Left lung (tissue), 10 donors: ENCODE measurements around the gene PDE11A. TPM values are rescaled to one million over a fixed set of nuclear protein-coding genes. Genes with fewer than 3 reads are reported as not detected.

Experiments
- ATAC-seq: fragments of 200-7000 bp; cut with Tn5 transposase; one replicate; pipeline ENCODE4 v1.9.1; 2020; ENCODE audit warnings: moderate library complexity
- DNase-seq, 4 donors: peaks; one replicate each; pipeline ENCODE4 v3.0.0-alpha.2; 2013 to 2020
- H3K27ac ChIP-seq, 2 donors: fragments of 200-600 bp; sonication (generic) in 1 of 2; one replicate each; pipeline versions ENCODE4 v1.5.0 to v1.8.0; 2020 to 2021
- H3K27me3 ChIP-seq, 2 donors: fragments of 200-600 bp; sonication (generic) in 1 of 2; one replicate each; pipeline versions ENCODE4 v1.5.0 to v1.8.0; 2020 to 2021
- H3K36me3 ChIP-seq, 2 donors: fragments of 200-600 bp; sonication (generic) in 1 of 2; one replicate each; pipeline versions ENCODE4 v1.5.0 to v1.8.0; 2020 to 2021
- H3K4me1 ChIP-seq, 2 donors: fragments of 200-600 bp; one replicate each; pipeline ENCODE4 v1.8.0; 2021
- H3K4me3 ChIP-seq, 2 donors: fragments of 200-600 bp; sonication (generic) in 1 of 2; one replicate each; pipeline versions ENCODE4 v1.5.0 to v1.8.0; 2020 to 2021; ENCODE audit warnings: mild to moderate bottlenecking in 1 of 2
- H3K9me3 ChIP-seq, 2 donors: fragments of 200-600 bp; sonication (generic) in 1 of 2; one replicate each; pipeline versions ENCODE4 v1.5.0 to v1.8.0; 2020 to 2021
- intact Hi-C, 2 donors: fragments of 100-400 bp; cut with DNase I; formaldehyde crosslinking; loops; one replicate each; pipeline versions ENCODE4 v1.11.2 to v1.14.2; 2022
- polyA plus RNA-seq, 6 donors: library from polyadenylated mRNA; unstranded; fragments of 120-200 nt; gene quantifications; one replicate each; pipeline ENCODE4 v1.2.1, GENCODE V29; 2013; ENCODE audit not compliant: insufficient read length in 6 of 6
- total RNA-seq, 2 donors: library from RNA; stranded (reverse); fragmentation: NEBNext Ultra II Directional; extraction: Animal tissue kit (Norgen Biotek cat#: 25700); gene quantifications; one replicate each; pipeline ENCODE4 v1.2.1, GENCODE V29; 2021
- TF ChIP-seq, protein P1 (sequence below), 2 donors: fragments of 200-600 bp; sonication (generic) in 1 of 2; IDR thresholded peaks; one replicate each; pipeline versions ENCODE4 v1.5.0 to v1.8.0; 2021; ENCODE audit warnings: antibody characterized with exemption in 2 of 2
- donor health status: DM: no; HTN: yes; CAD: no.
- donor health status: DM: no; HTN: no; CAD: no.

PDE11A gene
- total and polyA plus RNA-seq, 8 donors = 0.24 to 0.73 (median 0.35) TPM

GRCh38 chr2:177584030-177584692, 488.4 kb downstream of the PDE11A start:
- Histone ChIP-seq H3K27ac (no peak overlapping the region), H3K36me3 (no peaks in the 10 kb centered on the region), H3K27me3 (no peaks in the 10 kb centered on the region), H3K4me3 (no peak overlapping the region), H3K9me3 (no peaks in the 10 kb centered on the region), H3K4me1 (no peaks in the 10 kb centered on the region)
- intact Hi-C loops = no loop called here
- ATAC-seq (no peak), DNase-seq (no peak)
- TF ChIP-seq, protein P1, sequence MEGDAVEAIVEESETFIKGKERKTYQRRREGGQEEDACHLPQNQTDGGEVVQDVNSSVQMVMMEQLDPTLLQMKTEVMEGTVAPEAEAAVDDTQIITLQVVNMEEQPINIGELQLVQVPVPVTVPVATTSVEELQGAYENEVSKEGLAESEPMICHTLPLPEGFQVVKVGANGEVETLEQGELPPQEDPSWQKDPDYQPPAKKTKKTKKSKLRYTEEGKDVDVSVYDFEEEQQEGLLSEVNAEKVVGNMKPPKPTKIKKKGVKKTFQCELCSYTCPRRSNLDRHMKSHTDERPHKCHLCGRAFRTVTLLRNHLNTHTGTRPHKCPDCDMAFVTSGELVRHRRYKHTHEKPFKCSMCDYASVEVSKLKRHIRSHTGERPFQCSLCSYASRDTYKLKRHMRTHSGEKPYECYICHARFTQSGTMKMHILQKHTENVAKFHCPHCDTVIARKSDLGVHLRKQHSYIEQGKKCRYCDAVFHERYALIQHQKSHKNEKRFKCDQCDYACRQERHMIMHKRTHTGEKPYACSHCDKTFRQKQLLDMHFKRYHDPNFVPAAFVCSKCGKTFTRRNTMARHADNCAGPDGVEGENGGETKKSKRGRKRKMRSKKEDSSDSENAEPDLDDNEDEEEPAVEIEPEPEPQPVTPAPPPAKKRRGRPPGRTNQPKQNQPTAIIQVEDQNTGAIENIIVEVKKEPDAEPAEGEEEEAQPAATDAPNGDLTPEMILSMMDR (IDR thresholded peaks at IDR 0.05) = no peak

DNA sequence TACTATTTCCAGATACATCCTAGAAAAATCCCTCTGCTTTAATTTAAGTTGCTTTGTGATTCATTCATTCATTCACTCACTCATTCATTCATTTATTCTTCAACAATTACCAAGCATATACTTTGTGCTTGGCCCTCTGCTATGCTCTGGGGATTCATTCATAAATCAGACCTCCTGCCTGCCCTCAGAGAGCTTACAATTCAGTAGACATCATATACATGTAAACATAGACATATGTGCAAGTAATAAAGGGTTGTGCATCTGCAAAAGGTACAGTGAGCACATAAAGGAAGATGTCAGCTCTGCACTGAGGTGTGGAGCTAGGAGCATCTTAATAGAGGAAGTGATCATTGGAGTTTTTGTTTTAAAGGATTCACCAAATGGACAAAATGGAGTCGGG, 490.6 kb downstream of the PDE11A start:
- DNase-seq = no peak
- ATAC-seq = no peak
- no peak overlapping the region for H3K4me3 ChIP-seq
- H3K27ac ChIP-seq = no peak overlapping the region
- H3K27me3 ChIP-seq = no peaks in the 10 kb centered on the region
- no peaks in the 10 kb centered on the region for H3K4me1 ChIP-seq
- H3K9me3 ChIP-seq = no peaks in the 10 kb centered on the region
- H3K36me3 ChIP-seq = no peaks in the 10 kb centered on the region
- intact Hi-C loops = no loop called here
- TF ChIP-seq, protein P1 (IDR thresholded peaks at IDR 0.05) = no peak

DNA sequence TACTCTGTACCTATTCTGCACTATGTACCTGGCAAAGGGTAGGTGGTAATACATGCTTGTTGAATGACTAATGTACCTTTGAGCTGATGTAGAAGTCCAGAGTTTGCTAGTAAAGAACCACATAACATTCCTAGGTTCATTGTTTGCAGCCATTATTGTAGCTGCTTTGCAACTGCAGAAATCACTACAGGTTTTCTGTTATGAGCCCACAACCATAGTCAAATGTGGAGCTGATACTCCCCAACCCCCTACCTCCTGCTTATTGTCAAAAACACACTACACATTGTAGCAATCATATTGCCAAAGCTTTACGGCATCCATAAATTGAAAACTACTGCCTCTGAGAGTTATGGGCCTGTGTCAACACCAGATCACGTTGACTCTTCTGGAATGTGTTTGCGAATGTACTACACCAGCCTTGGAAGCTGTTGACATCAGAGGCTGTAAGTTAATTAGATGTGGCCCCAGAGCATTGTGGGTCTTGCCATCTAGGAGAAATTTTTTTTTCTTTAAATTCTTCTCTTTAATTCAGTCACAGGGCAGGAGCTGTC, 493.0 kb downstream of the PDE11A start:
- Histone ChIP-seq H3K27me3 (no peaks in the 10 kb centered on the region), H3K9me3 (no peaks in the 10 kb centered on the region), H3K4me3 (no peak overlapping the region), H3K27ac (no peak overlapping the region), H3K36me3 (no peaks in the 10 kb centered on the region), H3K4me1 (no peaks in the 10 kb centered on the region)
- ATAC-seq (no peak), DNase-seq (peak in 1 of 4 donors; percentile 10)
- TF ChIP-seq, protein P1 (IDR thresholded peaks at IDR 0.05) = no peak
- intact Hi-C loops = no loop called here

- Histone ChIP-seq H3K9me3 (no peaks in the 10 kb centered on the region), H3K4me3 (no peak overlapping the region), H3K4me1 (no peaks in the 10 kb centered on the region), H3K36me3 (no peaks in the 10 kb centered on the region), H3K27me3 (no peaks in the 10 kb centered on the region), H3K27ac (no peak overlapping the region)
- intact Hi-C loops = no loop called here
- TF ChIP-seq, protein P1 (IDR thresholded peaks at IDR 0.05) = no peak
- no peak for ATAC-seq
- DNase-seq = no peak
These were observed 494.1 kb downstream of the PDE11A start for GRCh38 chr2:177578454-177578853.

DNA sequence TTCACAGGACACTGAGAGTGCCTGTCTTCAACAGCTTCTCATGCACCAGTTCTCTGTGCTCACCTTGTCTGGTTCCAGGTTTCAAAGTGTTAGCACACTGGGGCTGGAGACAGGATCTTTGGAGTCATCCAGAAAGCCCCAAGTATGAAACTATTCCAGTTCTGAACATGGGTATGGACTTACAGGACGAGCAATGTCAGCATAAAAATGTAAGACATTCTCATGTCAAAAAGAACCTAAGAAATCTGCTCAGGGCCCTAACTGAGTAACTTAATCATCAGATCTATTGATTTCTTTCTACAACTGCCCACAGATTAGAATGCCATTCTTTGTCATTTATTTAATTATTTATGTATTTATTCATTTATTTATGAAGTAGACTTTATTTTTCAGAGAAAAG, 495.5 kb downstream of the PDE11A start:
- H3K27ac ChIP-seq = no peak overlapping the region
- H3K27me3 ChIP-seq = no peaks in the 10 kb centered on the region

More for the DNA sequence above, 495.5 kb downstream of the PDE11A start:
- Histone ChIP-seq H3K36me3 (no peaks in the 10 kb centered on the region), H3K4me1 (no peaks in the 10 kb centered on the region), H3K4me3 (no peak overlapping the region), H3K9me3 (no peaks in the 10 kb centered on the region)
- no peak for DNase-seq
- intact Hi-C loops = no loop called here
- TF ChIP-seq, protein P1 (IDR thresholded peaks at IDR 0.05) = no peak
- no peak for ATAC-seq
